ENCODE measurements around the gene DNMT1.

DNA sequence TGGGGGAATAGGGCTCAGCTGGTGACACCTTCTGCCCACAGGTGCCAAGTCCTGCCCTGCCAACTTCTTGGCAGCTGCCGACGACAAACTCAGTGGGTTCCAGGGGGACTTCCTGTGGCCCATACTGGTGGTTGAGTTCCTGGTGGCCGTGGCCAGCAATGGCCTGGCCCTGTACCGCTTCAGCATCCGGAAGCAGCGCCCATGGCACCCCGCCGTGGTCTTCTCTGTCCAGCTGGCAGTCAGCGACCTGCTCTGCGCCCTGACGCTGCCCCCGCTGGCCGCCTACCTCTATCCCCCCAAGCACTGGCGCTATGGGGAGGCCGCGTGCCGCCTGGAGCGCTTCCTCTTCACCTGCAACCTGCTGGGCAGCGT, 81.2 kb downstream of the DNMT1 start:
- TF ChIP-seq, protein P1, sequence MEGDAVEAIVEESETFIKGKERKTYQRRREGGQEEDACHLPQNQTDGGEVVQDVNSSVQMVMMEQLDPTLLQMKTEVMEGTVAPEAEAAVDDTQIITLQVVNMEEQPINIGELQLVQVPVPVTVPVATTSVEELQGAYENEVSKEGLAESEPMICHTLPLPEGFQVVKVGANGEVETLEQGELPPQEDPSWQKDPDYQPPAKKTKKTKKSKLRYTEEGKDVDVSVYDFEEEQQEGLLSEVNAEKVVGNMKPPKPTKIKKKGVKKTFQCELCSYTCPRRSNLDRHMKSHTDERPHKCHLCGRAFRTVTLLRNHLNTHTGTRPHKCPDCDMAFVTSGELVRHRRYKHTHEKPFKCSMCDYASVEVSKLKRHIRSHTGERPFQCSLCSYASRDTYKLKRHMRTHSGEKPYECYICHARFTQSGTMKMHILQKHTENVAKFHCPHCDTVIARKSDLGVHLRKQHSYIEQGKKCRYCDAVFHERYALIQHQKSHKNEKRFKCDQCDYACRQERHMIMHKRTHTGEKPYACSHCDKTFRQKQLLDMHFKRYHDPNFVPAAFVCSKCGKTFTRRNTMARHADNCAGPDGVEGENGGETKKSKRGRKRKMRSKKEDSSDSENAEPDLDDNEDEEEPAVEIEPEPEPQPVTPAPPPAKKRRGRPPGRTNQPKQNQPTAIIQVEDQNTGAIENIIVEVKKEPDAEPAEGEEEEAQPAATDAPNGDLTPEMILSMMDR (IDR thresholded peaks at IDR 0.05): no peak
- TF ChIP-seq ZFX (IDR thresholded peaks at IDR 0.05; ENCODE audit: borderline replicate concordance): no peak
